ENCODE data around the gene DHRS7B. TPM values are rescaled to one million over a fixed set of nuclear protein-coding genes. Genes with fewer than 3 reads are reported as not detected.

DHRS7B gene
- total RNA-seq, 1 experiment from 2014 or later = 29.5 TPM

- intact Hi-C loops (cut with micrococcal nuclease) = no loop called here
- TF ChIP-seq EZH2phosphoT487 (IDR thresholded peaks at IDR 0.05; ENCODE audit: borderline replicate concordance, low read length) (no peak), EZH2 (IDR thresholded peaks at IDR 0.05; ENCODE audit: low read length, unreplicated experiment) (no peak)
- TF ChIP-seq, protein P1, sequence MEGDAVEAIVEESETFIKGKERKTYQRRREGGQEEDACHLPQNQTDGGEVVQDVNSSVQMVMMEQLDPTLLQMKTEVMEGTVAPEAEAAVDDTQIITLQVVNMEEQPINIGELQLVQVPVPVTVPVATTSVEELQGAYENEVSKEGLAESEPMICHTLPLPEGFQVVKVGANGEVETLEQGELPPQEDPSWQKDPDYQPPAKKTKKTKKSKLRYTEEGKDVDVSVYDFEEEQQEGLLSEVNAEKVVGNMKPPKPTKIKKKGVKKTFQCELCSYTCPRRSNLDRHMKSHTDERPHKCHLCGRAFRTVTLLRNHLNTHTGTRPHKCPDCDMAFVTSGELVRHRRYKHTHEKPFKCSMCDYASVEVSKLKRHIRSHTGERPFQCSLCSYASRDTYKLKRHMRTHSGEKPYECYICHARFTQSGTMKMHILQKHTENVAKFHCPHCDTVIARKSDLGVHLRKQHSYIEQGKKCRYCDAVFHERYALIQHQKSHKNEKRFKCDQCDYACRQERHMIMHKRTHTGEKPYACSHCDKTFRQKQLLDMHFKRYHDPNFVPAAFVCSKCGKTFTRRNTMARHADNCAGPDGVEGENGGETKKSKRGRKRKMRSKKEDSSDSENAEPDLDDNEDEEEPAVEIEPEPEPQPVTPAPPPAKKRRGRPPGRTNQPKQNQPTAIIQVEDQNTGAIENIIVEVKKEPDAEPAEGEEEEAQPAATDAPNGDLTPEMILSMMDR (conservative IDR thresholded peaks at IDR 0.05; ENCODE audit: low read depth, low read length) = no peak
- Histone ChIP-seq H3K4me3 (ENCODE audit: low read length) (no peak overlapping the region), H3K36me3 (ENCODE audit: low read depth, low read length) (peaks cover 22% of the 10 kb centered on the region), H3K9ac (ENCODE audit: low read length) (no peak overlapping the region), H3K27ac (ENCODE audit: low read length) (no peak overlapping the region), H3F3A (ENCODE audit: low read length, unreplicated experiment) (no peaks in the 10 kb centered on the region), H3K27me3 (ENCODE audit: low read length) (no peaks in the 10 kb centered on the region), H3K4me1 (ENCODE audit: insufficient read depth, low read length) (peaks cover 6% of the 10 kb centered on the region; the same call in 1 of the 2 replicates), H4K20me1 (ENCODE audit: low read length) (peaks cover 74% of the 10 kb centered on the region), H3K9me3 (ENCODE audit: low read length) (no peaks in the 10 kb centered on the region), H2AFZ (ENCODE audit: low read length) (no peak overlapping the region), H3K79me2 (ENCODE audit: low read length) (peaks cover 97% of the 10 kb centered on the region), H3K9me2 (replicated peaks; ENCODE audit: low read length) (no peaks in the 10 kb centered on the region), H3K4me2 (ENCODE audit: low read length) (no peak overlapping the region)
- no TSS peak for BruUV-seq (replicated peaks)
- DNase-seq (no peak), ATAC-seq (no peak)
- CTCF ChIA-PET = no interaction called here
- POLR2A ChIA-PET (ENCODE audit: unreplicated experiment) = no interaction called here
Observed at GRCh38 chr17:21201874-21202273, 75.1 kb downstream of the DHRS7B start.

GRCh38 chr17:21202512-21202911 lies 75.7 kb downstream of the DHRS7B start:
- Histone ChIP-seq H3K9ac (ENCODE audit: low read length) (no peak overlapping the region), H3K27me3 (ENCODE audit: low read length) (no peaks in the 10 kb centered on the region), H3K4me3 (ENCODE audit: low read length) (no peak overlapping the region), H3F3A (ENCODE audit: low read length, unreplicated experiment) (no peaks in the 10 kb centered on the region), H3K4me1 (ENCODE audit: insufficient read depth, low read length) (peaks cover 6% of the 10 kb centered on the region; the same call in 1 of the 2 replicates), H4K20me1 (ENCODE audit: low read length) (peaks cover 73% of the 10 kb centered on the region), H3K79me2 (ENCODE audit: low read length) (peaks cover 99% of the 10 kb centered on the region), H2AFZ (ENCODE audit: low read length) (no peak overlapping the region), H3K27ac (ENCODE audit: low read length) (no peak overlapping the region), H3K4me2 (ENCODE audit: low read length) (no peak overlapping the region), H3K9me3 (ENCODE audit: low read length) (no peaks in the 10 kb centered on the region), H3K36me3 (ENCODE audit: low read depth, low read length) (peaks cover 17% of the 10 kb centered on the region), H3K9me2 (replicated peaks; ENCODE audit: low read length) (no peaks in the 10 kb centered on the region)
- intact Hi-C loops (cut with micrococcal nuclease) = no loop called here
- DNase-seq (no peak), ATAC-seq (no peak)
- TF ChIP-seq, protein P1 (conservative IDR thresholded peaks at IDR 0.05; ENCODE audit: low read depth, low read length) = no peak
- TF ChIP-seq EZH2phosphoT487 (IDR thresholded peaks at IDR 0.05; ENCODE audit: borderline replicate concordance, low read length) (no peak), EZH2 (IDR thresholded peaks at IDR 0.05; ENCODE audit: low read length, unreplicated experiment) (no peak)
- no TSS peak for BruUV-seq (replicated peaks)
- POLR2A ChIA-PET (ENCODE audit: unreplicated experiment) = no interaction called here
- CTCF ChIA-PET = no interaction called here

DNA sequence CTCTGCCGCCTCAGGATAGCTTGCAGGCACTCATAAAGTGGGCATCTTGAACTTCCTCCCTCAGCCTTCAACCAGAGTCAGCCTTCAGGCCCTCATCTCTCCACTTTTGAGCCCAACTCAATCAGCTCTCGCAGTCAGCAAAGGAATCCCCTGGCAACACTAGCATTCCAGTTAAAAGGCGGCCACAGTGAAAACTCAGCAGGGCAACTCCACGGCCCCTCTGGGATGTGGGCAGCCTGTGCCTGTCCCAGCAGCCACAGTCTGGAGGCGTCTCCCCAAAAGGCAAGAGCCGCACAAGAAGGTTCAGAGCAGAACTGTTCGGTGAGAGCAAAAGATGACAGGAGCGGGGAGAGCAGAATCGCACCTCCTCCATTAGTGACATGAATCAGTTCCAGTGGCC lies 78.2 kb downstream of the DHRS7B start:
- H3K9ac ChIP-seq (ENCODE audit: low read length) = no peak overlapping the region
- no TSS peak for BruUV-seq (replicated peaks)
- peaks cover 100% of the 10 kb centered on the region for H3K79me2 ChIP-seq (ENCODE audit: low read length)
- H3F3A ChIP-seq (ENCODE audit: low read length, unreplicated experiment) = no peaks in the 10 kb centered on the region
- H2AFZ ChIP-seq (ENCODE audit: low read length) = no peak overlapping the region
- no peak overlapping the region for H3K4me3 ChIP-seq (ENCODE audit: low read length)
- ATAC-seq (no peak), DNase-seq (no peak)
- no peak overlapping the region for H3K27ac ChIP-seq (ENCODE audit: low read length)
- H3K36me3 ChIP-seq (ENCODE audit: low read depth, low read length) = peaks cover 19% of the 10 kb centered on the region; the same call in 1 of the 2 replicates
- ChIA-PET POLR2A (ENCODE audit: unreplicated experiment) (no interaction called here), CTCF (no interaction called here)
- intact Hi-C loops (cut with micrococcal nuclease) = no loop called here
- no peak overlapping the region for H3K4me2 ChIP-seq (ENCODE audit: low read length)
- H3K4me1 ChIP-seq (ENCODE audit: insufficient read depth, low read length) = no peaks in the 10 kb centered on the region
- H4K20me1 ChIP-seq (ENCODE audit: low read length) = peaks cover 63% of the 10 kb centered on the region
- TF ChIP-seq EZH2 (IDR thresholded peaks at IDR 0.05; ENCODE audit: low read length, unreplicated experiment) (no peak), EZH2phosphoT487 (IDR thresholded peaks at IDR 0.05; ENCODE audit: borderline replicate concordance, low read length) (no peak)
- TF ChIP-seq, protein P1 (conservative IDR thresholded peaks at IDR 0.05; ENCODE audit: low read depth, low read length) = no peak
- no peaks in the 10 kb centered on the region for H3K9me3 ChIP-seq (ENCODE audit: low read length)
- H3K9me2 ChIP-seq (replicated peaks; ENCODE audit: low read length) = no peaks in the 10 kb centered on the region
- H3K27me3 ChIP-seq (ENCODE audit: low read length) = no peaks in the 10 kb centered on the region

Data from PC-3 (cell line).